CD4-positive, alpha-beta T cell treated with Interleukin-17A for 1 hour (primary cell): ENCODE measurements around the gene SLCO3A1.

Source experiments
- DNase-seq: peaks from one replicate; pipeline ENCODE4 v3.0.0-alpha.2; 2020

The SLCO3A1 gene

GRCh38 chr15:92143765-92144164, 290.3 kb downstream of the SLCO3A1 start:
- no peak for DNase-seq

GRCh38 chr15:92146511-92147150, 293.1 kb downstream of the SLCO3A1 start:
- no peak for DNase-seq

GRCh38 chr15:92149029-92149428, 295.5 kb downstream of the SLCO3A1 start:
- DNase-seq = no peak

- DNase-seq = no peak
These were observed 296.0 kb downstream of the SLCO3A1 start for GRCh38 chr15:92149465-92149864.

- no peak for DNase-seq
These were observed 297.7 kb downstream of the SLCO3A1 start for GRCh38 chr15:92151168-92151567.

GRCh38 chr15:92151741-92152140, 298.2 kb downstream of the SLCO3A1 start:
- DNase-seq = no peak

GRCh38 chr15:92152983-92153382, 299.5 kb downstream of the SLCO3A1 start:
- DNase-seq = no peak

- DNase-seq = no peak
These were observed 300.1 kb downstream of the SLCO3A1 start for GRCh38 chr15:92153620-92154019.

GRCh38 chr15:92155934-92156333, 302.4 kb downstream of the SLCO3A1 start:
- no peak for DNase-seq

GRCh38 chr15:92157666-92158298, 304.3 kb downstream of the SLCO3A1 start:
- no peak for DNase-seq

GRCh38 chr15:92158426-92158825, 304.9 kb downstream of the SLCO3A1 start:
- DNase-seq = peak; percentile 11

- DNase-seq = no peak
These were observed 306.0 kb downstream of the SLCO3A1 start for GRCh38 chr15:92159481-92159880.

GRCh38 chr15:92159906-92160841, 306.7 kb downstream of the SLCO3A1 start:
- no peak for DNase-seq

GRCh38 chr15:92161039-92161670, 307.6 kb downstream of the SLCO3A1 start:
- no peak for DNase-seq

- no peak for DNase-seq
These were observed 309.1 kb downstream of the SLCO3A1 start for GRCh38 chr15:92162657-92163056.

- no peak for DNase-seq
These were observed 310.1 kb downstream of the SLCO3A1 start for GRCh38 chr15:92163641-92164040.

GRCh38 chr15:92164327-92165000, 311.0 kb downstream of the SLCO3A1 start:
- DNase-seq = no peak

- DNase-seq = no peak
These were observed 311.5 kb downstream of the SLCO3A1 start for GRCh38 chr15:92165001-92165346.

- DNase-seq = no peak
These were observed 312.5 kb downstream of the SLCO3A1 start for GRCh38 chr15:92166029-92166428.

- DNase-seq = no peak
These were observed 313.4 kb downstream of the SLCO3A1 start for GRCh38 chr15:92166751-92167405.

- no peak for DNase-seq
These were observed 313.9 kb downstream of the SLCO3A1 start for GRCh38 chr15:92167451-92167850.

GRCh38 chr15:92168066-92168683, 314.7 kb downstream of the SLCO3A1 start:
- no peak for DNase-seq
